B cell (primary cell): Measurements from ENCODE around the gene YTHDC2. TPM values are rescaled to one million over a fixed set of nuclear protein-coding genes. Genes with fewer than 3 reads are reported as not detected.

Experiments used
- ATAC-seq: fragments of 200-7000 bp; cut with Tn5 transposase; one replicate; pipeline ENCODE4 v1.10.0; 2021; ENCODE audit warnings: low read depth, mild to moderate bottlenecking, moderate number of reproducible peaks, moderate library complexity
- CTCF ChIA-PET: fragments of 350-600 bp; sonication (Branson Sonifier 250); formaldehyde crosslinking; loops from one replicate; lab custom pipeline; 2021; ENCODE audit warnings: antibody characterized with exemption, inconsistent platforms; lab: Charles Lee
- POLR2A ChIA-PET: fragments of 350-600 bp; sonication (Branson Sonifier 250); formaldehyde crosslinking; loops from one replicate; lab custom pipeline; 2021; ENCODE audit warnings: antibody characterized with exemption; lab: Charles Lee
- DNase-seq: peaks from one replicate; pipeline ENCODE4 v3.0.0; 2013
- H2AFZ ChIP-seq: 2 replicates; pipeline ENCODE4 v1.6.1; 2012; ENCODE audit warnings: mild to moderate bottlenecking, low read depth, low read length; ENCODE audit not compliant: insufficient read depth, poor library complexity, severe bottlenecking
- H3K27ac ChIP-seq, 2 donors: 1 replicate in 1 of 2; 2 replicates in 1 of 2; pipeline ENCODE4 v1.5.1; 2012 to 2013; ENCODE audit warnings: low read length in 2 of 2, mild to moderate bottlenecking in 2 of 2, moderate library complexity in 1 of 2
- H3K27me3 ChIP-seq, 4 experiments: fragments of 200-600 bp in 1 of 4; sonication (generic) in 1 of 4; replicated peaks in 1 of 4; 1 replicate in 2 of 4; 2 replicates in 2 of 4; pipeline versions ENCODE4 v1.6.1 to v1.7.0; 2013 to 2016; ENCODE audit warnings: low read length in 3 of 4, mild to moderate bottlenecking in 2 of 4, mixed read lengths in 1 of 4, moderate library complexity in 1 of 4; ENCODE audit not compliant: insufficient read depth in 4 of 4, control insufficient read depth in 3 of 4; ENCODE audit errors: control extremely low read depth in 1 of 4
- H3K36me3 ChIP-seq, 2 experiments: replicated peaks in 1 of 2; 1 replicate in 1 of 2; 2 replicates in 1 of 2; pipeline versions ENCODE4 v1.6.1 to v1.7.1; 2013; ENCODE audit warnings: low read length in 1 of 2; ENCODE audit not compliant: insufficient read depth in 2 of 2, control insufficient read depth in 1 of 2; ENCODE audit errors: control extremely low read depth in 1 of 2, extremely low read depth in 1 of 2
- H3K4me1 ChIP-seq, 2 donors: fragments of 200-600 bp in 1 of 2; sonication (generic) in 1 of 2; 1 replicate in 1 of 2; 2 replicates in 1 of 2; pipeline versions ENCODE4 v1.5.1 to v1.6.1; 2013 to 2017; ENCODE audit warnings: low read length in 2 of 2; ENCODE audit not compliant: control insufficient read depth in 2 of 2, insufficient read depth in 2 of 2
- H3K4me2 ChIP-seq: replicated peaks from 2 replicates; pipeline ENCODE3; 2012; ENCODE audit warnings: mild to moderate bottlenecking, low read depth, low read length; ENCODE audit not compliant: poor library complexity, severe bottlenecking
- H3K4me3 ChIP-seq, 5 experiments: fragments of 200-600 bp in 1 of 5; sonication (generic) in 1 of 5; 1 replicate in 3 of 5; 2 replicates in 2 of 5; pipeline versions ENCODE4 v1.5.1 to v1.7.0; 2011 to 2016; ENCODE audit warnings: low read length in 4 of 5, mild to moderate bottlenecking in 4 of 5, low read depth in 2 of 5, control low read depth in 1 of 5, moderate library complexity in 1 of 5; ENCODE audit not compliant: insufficient read depth in 1 of 5; ENCODE audit errors: control extremely low read depth in 1 of 5, extremely low read depth in 1 of 5
- H3K79me2 ChIP-seq: fragments of 200-600 bp; sonication (generic); one replicate; pipeline ENCODE4 v1.6.0; 2016; ENCODE audit warnings: low read length; ENCODE audit not compliant: control insufficient read depth, insufficient read depth
- H3K9ac ChIP-seq: fragments of 200-600 bp; sonication (generic); 2 replicates; pipeline ENCODE4 v1.6.1; 2017; ENCODE audit warnings: mild to moderate bottlenecking, low read length, moderate library complexity
- H3K9me3 ChIP-seq, 3 donors: one replicate each; pipeline versions ENCODE4 v1.6.1 to v1.7.1; 2013; ENCODE audit warnings: low read length in 2 of 3; ENCODE audit not compliant: control insufficient read depth in 2 of 3, insufficient read depth in 1 of 3; ENCODE audit errors: control extremely low read depth in 1 of 3
- H4K20me1 ChIP-seq: 2 replicates; pipeline ENCODE4 v1.6.0; 2012; ENCODE audit warnings: mild to moderate bottlenecking, low read length; ENCODE audit not compliant: insufficient read depth, control insufficient read depth, poor library complexity, severe bottlenecking
- H3K27ac Mint-ChIP-seq: one replicate; pipeline ENCODE4 v1.8.0; 2021; ENCODE audit warnings: mixed read lengths
- H3K27me3 Mint-ChIP-seq: one replicate; pipeline ENCODE4 v1.8.0; 2021; ENCODE audit warnings: mixed read lengths
- H3K4me1 Mint-ChIP-seq: one replicate; pipeline ENCODE4 v1.8.0; 2021; ENCODE audit warnings: mixed read lengths
- H3K4me3 Mint-ChIP-seq: one replicate; pipeline ENCODE4 v1.8.0; 2021; ENCODE audit warnings: mixed read lengths
- H3K9me3 Mint-ChIP-seq: one replicate; pipeline ENCODE4 v1.8.0; 2022; ENCODE audit warnings: mixed read lengths; ENCODE audit not compliant: insufficient read depth
- CTCF ChIP-seq: fragments of 200-600 bp; IDR thresholded peaks from one replicate; pipeline ENCODE4 v1.8.0; 2022; ENCODE audit warnings: antibody characterized with exemption, mild to moderate bottlenecking
- EZH2 ChIP-seq: IDR thresholded peaks from 2 replicates; pipeline ENCODE4 v1.6.1; 2012; ENCODE audit warnings: borderline replicate concordance, low read depth, mild to moderate bottlenecking, moderate library complexity, low read length; ENCODE audit not compliant: insufficient read depth, poor library complexity, severe bottlenecking
- WGBS: methylation state at CpG from one replicate; pipeline ENCODE4 v1.1.5; 2013; ENCODE audit warnings: missing lambda C conversion rate; ENCODE audit not compliant: insufficient coverage; 5-methylcytosine and 5-hydroxymethylcytosine counted together
- intact Hi-C: fragments of 100-400 bp; cut with micrococcal nuclease; formaldehyde crosslinking; loops from one replicate; pipeline ENCODE4 v1.10.0; 2022
- polyA plus RNA-seq: library from polyadenylated mRNA; depleted of rRNA; stranded (reverse); fragments of >200 nt; gene quantifications from 2 replicates; pipeline ENCODE4 v1.2.3, GENCODE V29; 2012
- total RNA-seq, 2 donors: library from RNA; stranded (reverse); fragments of 120-200 nt in 1 of 2; gene quantifications; 1 replicate in 1 of 2; 2 replicates in 1 of 2; pipeline versions ENCODE4 v1.2.3 to v1.2.4, GENCODE V29; 2013 to 2022

YTHDC2 gene
- total and polyA plus RNA-seq, 2 donors (not counting 1 experiment from before 2014, with no cell fraction given) = 8.6 to 52.6 TPM

DNA sequence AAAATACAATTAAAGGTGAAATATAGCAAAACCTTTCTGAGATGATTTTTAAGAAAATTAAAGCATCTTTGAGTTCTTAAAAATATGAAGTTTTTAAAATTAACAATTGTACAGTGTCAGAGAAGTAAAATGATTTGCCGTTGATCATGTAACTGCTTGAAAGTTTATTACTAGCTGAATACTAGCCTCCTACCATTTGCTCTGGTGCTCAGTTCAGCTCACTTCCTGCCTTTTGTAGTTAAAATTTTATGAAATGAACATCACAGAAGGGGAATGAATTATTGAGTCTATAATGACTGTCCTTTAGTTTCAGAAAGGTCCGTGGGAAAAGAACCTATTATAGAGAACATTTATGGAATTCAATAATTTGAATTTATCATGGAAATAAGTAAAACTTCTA lies 9.7 kb downstream of the YTHDC2 start:
- ATAC-seq (no peak), DNase-seq (no peak)
- Histone ChIP-seq H3K9me3 (no peaks in the 10 kb centered on the region), H3K4me2 (no peak overlapping the region), H4K20me1 (peaks cover 16% of the 10 kb centered on the region), H3K79me2 (peaks cover 61% of the 10 kb centered on the region), H2AFZ (no peak overlapping the region), H3K27me3 (no peaks in the 10 kb centered on the region), H3K9ac (no peak overlapping the region), H3K27ac (peak overlapping the region in 1 of 2 donors; percentile 38), H3K4me1 (peaks cover 14 to 28% of the 10 kb centered on the region in 2 donors), H3K4me3 (no peak overlapping the region), H3K36me3 (peaks cover 7 to 10% of the 10 kb centered on the region in 2 experiments)
- WGBS = no CpG with 5 or more reads among the region's 2 CpGs
- CTCF ChIA-PET = no interaction called here
- Mint-ChIP-seq H3K27me3 (no peaks in the 10 kb centered on the region), H3K4me1 (peaks cover 37% of the 10 kb centered on the region), H3K4me3 (no peak overlapping the region), H3K9me3 (no peaks in the 10 kb centered on the region), H3K27ac (peak overlapping the region; percentile 68)
- intact Hi-C loops = loop anchor here (1.0 kb wide), 1 partner anchor 8 kb away; no protein-coding TSS in a partner anchor
- TF ChIP-seq CTCF = no peak
- no peak for TF ChIP-seq EZH2
- POLR2A ChIA-PET = no interaction called here

DNA sequence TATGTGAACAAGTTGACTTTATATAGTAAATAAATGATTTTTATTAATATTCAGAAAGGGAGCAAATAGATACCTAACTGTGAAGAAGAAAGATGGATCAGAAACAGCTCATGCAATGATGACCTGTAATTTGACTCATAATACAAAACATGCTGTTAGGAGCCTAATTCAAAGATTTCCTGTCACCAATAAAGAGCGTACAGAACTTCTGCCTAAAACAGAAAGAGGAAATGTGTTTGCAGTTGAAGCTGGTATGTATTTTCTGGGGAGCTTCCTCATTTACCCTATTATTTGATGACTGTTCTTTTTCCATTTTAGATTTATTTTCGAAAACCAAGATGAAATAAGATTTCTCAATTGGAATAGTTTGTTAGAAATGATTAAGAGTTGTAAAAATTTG lies 11.4 kb downstream of the YTHDC2 start:
- H3K4me3 ChIP-seq = peak overlapping the region in 1 of 5 experiments; percentile 6
- WGBS = no CpG with 5 or more reads among the region's 2 CpGs
- peaks cover 15% of the 10 kb centered on the region for H4K20me1 ChIP-seq
- H3K27me3 ChIP-seq = no peaks in the 10 kb centered on the region
- no peaks in the 10 kb centered on the region for H3K9me3 Mint-ChIP-seq
- peak overlapping the region; percentile 46 for H3K4me3 Mint-ChIP-seq
- H3K36me3 ChIP-seq = peaks cover 6 to 7% of the 10 kb centered on the region in 2 experiments
- H3K79me2 ChIP-seq = peaks cover 58% of the 10 kb centered on the region
- peak overlapping the region; percentile 40 for H2AFZ ChIP-seq
- peaks cover 14 to 28% of the 10 kb centered on the region in 2 donors for H3K4me1 ChIP-seq
- ATAC-seq (peak; percentile 86), DNase-seq (peak; percentile 63)
- TF ChIP-seq CTCF (no peak), EZH2 (no peak)
- no peaks in the 10 kb centered on the region for H3K27me3 Mint-ChIP-seq
- ChIA-PET CTCF (interaction anchor here (0.7 to 2.3 kb wide), 6 partner anchors 71 to 1350 kb away, joined by 3 to 7 read pairs (median 4); no protein-coding TSS in a partner anchor), POLR2A (no interaction called here)
- H3K27ac ChIP-seq = peak overlapping the region; percentile 58 to 83
- H3K27ac Mint-ChIP-seq = peak overlapping the region; percentile 83
- intact Hi-C loops = no loop called here
- peak overlapping the region; percentile 42 for H3K4me2 ChIP-seq
- peak overlapping the region; percentile 9 for H3K9ac ChIP-seq
- H3K4me1 Mint-ChIP-seq = peaks cover 35% of the 10 kb centered on the region
- H3K9me3 ChIP-seq = no peaks in the 10 kb centered on the region
